ENCODE results near the gene ARHGAP21.
"Not testable (repeated sequence)": the region's sequence is repeated elsewhere in the genome, so short reads cannot be mapped to it uniquely, and the experiment has no call there.

Gene ARHGAP21

DNA sequence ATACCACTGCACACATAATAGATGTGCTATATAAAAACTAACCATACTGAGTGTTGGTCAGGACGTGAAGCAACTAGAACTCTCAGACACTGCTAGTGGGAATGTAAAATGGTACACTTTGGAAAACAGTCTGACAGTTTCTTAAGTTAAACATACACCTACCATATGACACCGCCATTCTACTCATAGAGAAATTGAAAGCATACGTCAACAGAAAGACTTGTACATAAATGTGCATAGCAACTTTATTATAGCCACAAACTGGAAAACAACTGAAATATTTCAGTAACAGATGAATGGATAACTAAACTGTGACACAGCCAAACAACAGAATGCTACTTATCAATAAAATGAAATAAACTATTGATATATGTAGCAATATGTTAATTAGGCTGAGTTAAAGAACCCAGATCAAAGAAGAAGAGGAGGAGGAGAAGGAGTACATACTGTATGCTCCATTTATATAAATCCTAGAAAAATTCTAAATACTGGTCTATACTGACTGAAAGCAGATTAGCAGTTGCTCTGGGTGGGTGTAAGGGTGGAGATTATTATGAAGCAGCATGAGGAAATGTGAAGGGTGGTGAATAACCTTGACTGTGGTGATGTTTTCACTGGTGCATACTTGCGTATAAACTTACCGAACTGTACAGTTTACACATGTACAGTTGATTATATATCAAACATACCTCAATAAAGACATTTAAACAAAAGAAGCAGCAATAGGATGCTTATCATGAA is 48.6 kb downstream of the ARHGAP21 start:
- in situ Hi-C loops (cut with HindIII; ENCODE audit: low sequenced_read_pairs), result no loop called here
- no peak for DNase-seq (ENCODE audit: low read depth)
- TF ChIP-seq, protein P1, sequence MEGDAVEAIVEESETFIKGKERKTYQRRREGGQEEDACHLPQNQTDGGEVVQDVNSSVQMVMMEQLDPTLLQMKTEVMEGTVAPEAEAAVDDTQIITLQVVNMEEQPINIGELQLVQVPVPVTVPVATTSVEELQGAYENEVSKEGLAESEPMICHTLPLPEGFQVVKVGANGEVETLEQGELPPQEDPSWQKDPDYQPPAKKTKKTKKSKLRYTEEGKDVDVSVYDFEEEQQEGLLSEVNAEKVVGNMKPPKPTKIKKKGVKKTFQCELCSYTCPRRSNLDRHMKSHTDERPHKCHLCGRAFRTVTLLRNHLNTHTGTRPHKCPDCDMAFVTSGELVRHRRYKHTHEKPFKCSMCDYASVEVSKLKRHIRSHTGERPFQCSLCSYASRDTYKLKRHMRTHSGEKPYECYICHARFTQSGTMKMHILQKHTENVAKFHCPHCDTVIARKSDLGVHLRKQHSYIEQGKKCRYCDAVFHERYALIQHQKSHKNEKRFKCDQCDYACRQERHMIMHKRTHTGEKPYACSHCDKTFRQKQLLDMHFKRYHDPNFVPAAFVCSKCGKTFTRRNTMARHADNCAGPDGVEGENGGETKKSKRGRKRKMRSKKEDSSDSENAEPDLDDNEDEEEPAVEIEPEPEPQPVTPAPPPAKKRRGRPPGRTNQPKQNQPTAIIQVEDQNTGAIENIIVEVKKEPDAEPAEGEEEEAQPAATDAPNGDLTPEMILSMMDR (IDR thresholded peaks at IDR 0.05; ENCODE audit: low read depth, low read length, missing control alignments), result no peak

DNA sequence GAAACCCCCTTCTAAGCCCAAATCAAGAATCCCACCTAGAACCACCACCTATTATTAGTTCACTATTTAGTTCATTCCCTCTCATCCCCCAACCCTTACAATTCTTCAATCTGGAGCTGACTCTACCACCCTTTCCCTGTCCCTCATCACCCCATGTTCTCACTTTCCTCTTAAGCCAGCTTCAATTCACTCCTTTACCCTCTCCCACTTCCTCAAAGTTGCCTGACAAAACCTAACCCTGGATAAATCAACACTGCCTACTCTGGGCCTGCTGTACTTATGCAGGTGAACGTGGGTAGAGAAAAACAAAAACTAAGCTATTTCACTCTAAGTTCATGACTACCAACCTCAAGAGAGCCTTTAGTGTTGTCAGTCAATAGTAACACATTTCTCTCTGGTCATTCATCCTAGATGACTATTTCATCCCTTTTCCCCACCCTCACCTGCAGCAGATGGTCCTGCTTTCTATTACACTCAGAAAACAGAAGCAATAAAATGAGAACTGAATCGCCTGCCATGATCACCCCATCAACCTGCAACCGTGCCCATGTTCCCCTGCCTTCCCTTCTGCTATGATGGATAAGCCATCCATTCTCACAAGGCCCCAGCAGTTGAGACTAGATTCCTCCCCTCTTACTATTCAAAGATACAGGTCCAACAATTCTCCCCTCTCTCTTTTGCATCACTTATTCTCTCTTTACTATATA is 52.6 kb downstream of the ARHGAP21 start:
- TF ChIP-seq, protein P1 (IDR thresholded peaks at IDR 0.05; ENCODE audit: low read depth, low read length, missing control alignments), result no peak
- no peak for DNase-seq (ENCODE audit: low read depth)
- in situ Hi-C loops (cut with HindIII; ENCODE audit: low sequenced_read_pairs), result no loop called here
- H3K4me3 ChIP-seq (ENCODE audit: low read depth, low read length), result no peak overlapping the region

More for the DNA sequence above, 48.6 kb downstream of the ARHGAP21 start:
- no peak overlapping the region for H3K4me3 ChIP-seq (ENCODE audit: low read depth, low read length)

DNA sequence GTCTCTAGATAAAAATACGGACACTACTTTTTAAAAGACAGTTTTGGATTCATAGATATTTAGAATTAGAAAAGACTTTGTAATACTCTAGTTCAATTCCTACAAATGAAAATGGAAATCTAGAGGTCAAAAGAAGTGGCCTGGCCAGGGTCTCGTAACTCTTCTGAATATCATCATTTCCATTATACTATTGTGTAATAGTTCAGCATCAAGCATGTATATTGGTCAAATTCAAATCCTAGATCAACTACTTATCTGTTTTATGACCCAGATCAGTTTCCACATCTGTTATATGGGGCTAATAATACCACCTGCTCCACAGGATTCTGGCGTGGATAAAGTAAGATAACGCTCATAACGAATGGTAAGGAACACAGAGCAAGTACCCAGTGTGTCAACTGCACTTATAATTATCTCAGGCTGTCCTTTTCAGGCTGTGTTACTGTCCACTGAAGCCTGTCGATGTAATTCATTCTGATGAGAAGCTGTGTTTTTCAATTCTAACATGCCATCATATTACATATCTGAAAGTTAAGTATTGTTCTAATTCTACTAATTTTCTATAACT is 54.3 kb downstream of the ARHGAP21 start:
- no peak for DNase-seq (ENCODE audit: low read depth)
- TF ChIP-seq, protein P1 (IDR thresholded peaks at IDR 0.05; ENCODE audit: low read depth, low read length, missing control alignments), result no peak
- H3K4me3 ChIP-seq (ENCODE audit: low read depth, low read length), result no peak overlapping the region
- in situ Hi-C loops (cut with HindIII; ENCODE audit: low sequenced_read_pairs), result no loop called here

DNA sequence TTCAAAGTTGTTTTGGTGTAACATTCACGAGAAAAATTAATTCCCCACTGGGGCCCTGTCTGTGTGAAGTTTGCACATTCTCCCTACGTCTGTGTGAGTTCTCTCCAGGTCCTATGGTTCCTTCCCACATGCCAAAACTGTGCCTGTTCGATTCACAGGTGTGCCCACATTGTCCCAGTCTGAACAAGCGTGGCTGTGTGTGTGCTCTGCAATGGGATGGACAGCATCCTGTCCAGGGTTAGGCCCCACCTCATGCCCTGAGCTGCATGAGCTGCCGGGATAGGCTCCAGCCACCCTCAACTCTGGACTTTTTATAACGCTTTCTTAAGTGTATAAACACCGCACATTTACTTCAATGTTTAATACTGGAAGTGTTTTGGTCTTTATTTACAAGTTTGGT is 55.4 kb downstream of the ARHGAP21 start:
- H3K4me3 ChIP-seq (ENCODE audit: low read depth, low read length), result no peak overlapping the region
- TF ChIP-seq, protein P1 (IDR thresholded peaks at IDR 0.05; ENCODE audit: low read depth, low read length, missing control alignments), result no peak
- in situ Hi-C loops (cut with HindIII; ENCODE audit: low sequenced_read_pairs), result no loop called here
- no peak for DNase-seq (ENCODE audit: low read depth)

DNA sequence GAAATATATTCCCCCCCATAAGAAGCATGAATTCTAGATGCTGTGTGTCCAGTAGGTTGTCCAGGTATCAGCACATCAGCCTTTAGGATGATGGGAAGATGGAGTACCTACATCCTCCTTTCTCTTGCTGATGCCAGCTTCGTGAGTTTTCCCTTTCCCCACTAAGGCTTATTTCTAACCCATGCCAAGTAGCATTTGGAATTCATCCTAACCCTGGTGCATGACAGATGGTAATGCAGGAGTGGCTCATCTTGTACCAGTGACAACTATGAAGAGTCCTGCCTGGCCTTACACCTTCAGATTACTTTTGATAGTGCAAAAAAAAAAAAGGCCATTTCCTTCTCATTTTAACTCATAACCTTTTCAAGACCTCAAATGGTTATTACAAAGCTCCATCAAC is 58.7 kb downstream of the ARHGAP21 start:
- DNase-seq (ENCODE audit: low read depth), result no peak

DNA sequence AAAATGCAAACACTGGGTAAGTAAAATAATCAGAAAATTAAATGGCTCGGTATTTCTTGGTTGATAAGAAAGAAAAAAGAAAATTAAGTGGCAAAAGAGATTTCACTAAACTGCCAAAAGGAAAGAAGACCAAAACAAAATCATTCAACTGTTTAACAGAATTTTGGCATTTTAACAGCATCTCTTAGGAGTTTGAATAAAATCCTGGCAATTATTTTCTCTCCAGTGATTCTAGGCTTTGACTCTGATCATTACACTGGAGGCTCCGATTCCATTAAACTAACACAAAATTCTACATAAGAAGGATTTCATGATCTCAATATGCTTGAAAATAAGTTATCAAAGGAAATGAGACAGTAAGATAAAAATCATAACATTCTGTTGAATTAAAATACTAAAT is 62.3 kb downstream of the ARHGAP21 start:
- no peak for DNase-seq (ENCODE audit: low read depth)
- no peak overlapping the region for H3K4me3 ChIP-seq (ENCODE audit: low read depth, low read length)
- in situ Hi-C loops (cut with HindIII; ENCODE audit: low sequenced_read_pairs), result no loop called here
- TF ChIP-seq, protein P1 (IDR thresholded peaks at IDR 0.05; ENCODE audit: low read depth, low read length, missing control alignments), result no peak

More for the DNA sequence above, 58.7 kb downstream of the ARHGAP21 start:
- in situ Hi-C loops (cut with HindIII; ENCODE audit: low sequenced_read_pairs), result no loop called here
- H3K4me3 ChIP-seq (ENCODE audit: low read depth, low read length), result no peak overlapping the region
- TF ChIP-seq, protein P1 (IDR thresholded peaks at IDR 0.05; ENCODE audit: low read depth, low read length, missing control alignments), result no peak

DNA sequence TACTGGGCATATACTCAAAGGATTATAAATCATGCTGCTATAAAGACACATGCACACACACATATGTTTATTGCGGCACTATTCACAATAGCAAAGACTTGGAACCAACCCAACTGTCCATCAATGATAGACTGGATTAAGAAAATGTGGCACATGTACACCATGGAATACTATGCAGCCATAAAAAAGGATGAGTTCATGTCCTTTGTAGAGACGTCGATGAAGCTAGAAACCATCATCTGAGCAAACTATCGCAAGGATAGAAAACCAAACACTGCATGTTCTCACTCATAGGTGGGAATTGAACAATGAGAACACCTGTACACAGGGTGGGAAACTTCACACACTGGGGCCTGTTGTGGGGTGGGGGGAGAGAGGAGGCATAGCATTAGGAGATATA is 65.4 kb downstream of the ARHGAP21 start:
- H3K4me3 ChIP-seq (ENCODE audit: low read depth, low read length); in situ Hi-C loops (cut with HindIII; ENCODE audit: low sequenced_read_pairs): not testable (repeated sequence)

DNA sequence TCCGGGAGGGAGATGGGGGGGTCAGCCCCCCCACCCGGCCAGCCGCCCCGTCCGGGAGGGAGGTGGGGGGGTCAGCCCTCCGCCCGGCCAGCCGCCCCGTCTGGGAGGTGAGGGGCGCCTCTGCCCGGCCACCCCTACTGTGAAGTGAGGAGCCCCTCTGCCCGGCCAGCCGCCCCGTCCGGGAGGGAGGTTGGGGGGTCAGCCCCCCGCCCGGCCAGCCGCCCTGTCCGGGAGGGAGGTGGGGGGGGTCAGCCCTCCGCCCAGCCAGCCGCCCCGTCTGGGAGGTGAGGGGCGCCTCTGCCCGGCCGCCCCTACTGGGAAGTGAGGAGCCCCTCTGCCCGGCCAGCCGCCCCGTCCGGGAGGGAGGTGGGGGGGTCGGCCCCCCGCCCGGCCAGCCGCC is 67.4 kb downstream of the ARHGAP21 start:
- DNase-seq (ENCODE audit: low read depth); H3K4me3 ChIP-seq (ENCODE audit: low read depth, low read length); in situ Hi-C loops (cut with HindIII; ENCODE audit: low sequenced_read_pairs): not testable (repeated sequence)

More for the DNA sequence above, 65.4 kb downstream of the ARHGAP21 start:
- not testable (repeated sequence) for DNase-seq (ENCODE audit: low read depth)

All from astrocyte of the cerebellum (primary cell).